NCI-H187 treated with DMSO at 0.1 percent for 48 hours (cell line): ENCODE measurements around the gene ABLIM1.

ENCODE experiments used
- DNase-seq: peaks from one replicate; lab custom pipeline; 2025; lab: John Stamatoyannopoulos, UW

The ABLIM1 gene

DNA sequence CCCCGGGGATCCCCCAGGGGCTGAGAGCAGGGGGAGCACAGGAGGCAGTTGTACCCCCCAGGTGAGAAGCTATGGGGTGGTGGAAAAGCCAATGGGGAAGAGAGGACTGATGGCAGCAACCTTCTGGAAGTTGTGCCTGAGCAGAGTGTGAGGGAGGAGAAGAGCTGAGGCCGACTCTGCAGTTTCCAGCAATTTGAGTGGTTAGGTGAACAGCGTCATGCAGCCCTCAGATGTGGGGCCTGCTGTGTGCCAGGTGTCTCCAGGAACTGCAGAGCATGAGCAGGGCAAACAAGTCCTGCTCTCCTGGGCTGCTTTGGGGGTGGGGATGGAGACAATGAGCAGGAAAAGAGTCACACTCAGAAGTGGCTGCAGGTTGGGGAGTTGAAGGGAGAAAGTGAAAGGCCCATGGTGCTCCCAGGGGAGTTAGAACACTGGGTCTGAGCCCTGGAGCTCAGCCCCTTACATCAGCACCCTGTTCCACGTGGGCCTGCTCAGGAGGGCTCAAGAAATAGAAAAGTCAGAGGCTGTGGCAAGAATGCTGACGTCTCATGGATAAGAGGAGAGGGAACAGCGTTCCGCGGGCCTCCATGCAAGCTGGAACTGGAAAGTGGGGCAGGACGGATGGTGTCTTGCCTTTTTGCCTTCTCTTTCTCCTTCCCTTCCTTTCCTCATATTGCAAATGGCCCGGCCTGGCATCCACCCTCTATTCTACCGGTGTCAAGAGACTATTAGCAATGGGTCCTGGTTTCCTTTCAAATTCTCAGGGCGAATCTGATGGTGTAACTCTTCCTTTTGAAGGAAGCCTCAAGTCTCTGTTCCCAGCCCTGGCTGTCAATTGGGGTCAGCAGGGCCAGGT, 249.7 kb downstream of the ABLIM1 start:
- DNase-seq: no peak

DNA sequence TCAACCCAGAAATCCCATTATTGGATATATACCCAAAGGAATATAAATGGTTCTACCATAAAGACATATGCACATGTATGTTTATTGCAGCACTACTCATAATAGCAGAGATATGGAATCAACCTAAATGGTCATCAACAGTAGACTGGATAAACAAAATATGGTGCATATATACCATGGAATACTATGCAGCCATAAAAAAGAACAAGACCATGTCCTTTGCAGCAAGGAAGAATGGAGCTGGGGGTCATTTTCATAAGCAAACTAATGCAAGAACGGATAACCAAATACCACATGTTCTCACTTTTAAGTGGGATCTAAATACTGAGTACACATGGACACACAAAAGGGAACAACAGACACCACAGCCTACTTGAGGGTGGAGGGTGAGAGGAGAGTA, 251.6 kb downstream of the ABLIM1 start:
- no peak for DNase-seq

DNA sequence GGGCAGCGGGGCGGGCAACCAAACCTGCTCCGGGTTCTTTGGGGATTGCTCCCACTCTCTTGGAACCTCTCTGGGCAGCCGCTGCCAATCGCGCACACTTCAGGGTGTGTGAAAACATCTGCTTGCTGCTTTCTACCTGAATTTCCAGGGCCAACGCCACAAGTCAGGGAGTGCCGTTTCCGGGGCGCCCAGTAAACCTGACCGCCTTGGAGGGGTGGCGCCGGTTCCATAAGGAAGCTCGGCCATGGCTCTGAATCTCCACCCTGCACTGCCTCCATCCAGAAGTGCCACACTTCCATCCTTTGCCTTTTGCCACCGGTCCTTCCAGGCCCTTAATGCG, 253.1 kb downstream of the ABLIM1 start:
- no peak for DNase-seq

- DNase-seq: no peak
Observed at GRCh38 chr10:114404171-114405010, 253.7 kb downstream of the ABLIM1 start, which contains the start of gene AFAP1L2. AFAP1L2 (minus strand) TSS chr10:114404502; CDS start chr10:114404455, 47 bp downstream.

DNA sequence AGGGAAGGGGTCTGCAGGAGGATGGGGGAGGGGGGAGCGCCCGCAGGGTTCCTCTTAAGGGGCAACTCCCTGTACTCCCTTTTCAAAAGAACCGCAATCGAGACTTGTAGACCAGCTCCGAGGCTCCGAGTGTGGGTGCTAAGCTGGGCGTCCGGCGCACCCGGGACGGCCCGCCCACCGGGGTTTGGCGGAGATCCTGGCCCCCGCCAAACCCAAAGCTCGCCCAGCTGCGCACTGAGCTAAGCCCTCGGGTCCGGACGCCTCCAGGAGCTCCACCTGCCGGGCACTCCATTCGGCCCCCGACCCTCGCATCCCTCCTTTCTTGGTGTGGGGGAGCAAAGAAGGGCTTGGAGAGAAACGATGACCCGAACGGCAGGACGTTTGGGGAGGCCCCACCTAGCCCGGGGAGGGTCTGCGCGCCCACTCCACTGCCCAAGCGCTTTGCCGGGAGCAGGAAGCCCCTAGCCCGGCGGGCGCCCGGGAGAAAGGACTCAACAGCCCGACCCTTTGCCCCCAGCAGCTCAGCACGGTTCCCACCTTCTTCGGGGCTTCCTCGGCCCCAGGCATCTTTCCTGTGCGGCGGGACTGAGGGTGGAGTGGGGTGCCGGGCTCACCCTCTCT, 254.4 kb downstream of the ABLIM1 start:
- no peak for DNase-seq

DNA sequence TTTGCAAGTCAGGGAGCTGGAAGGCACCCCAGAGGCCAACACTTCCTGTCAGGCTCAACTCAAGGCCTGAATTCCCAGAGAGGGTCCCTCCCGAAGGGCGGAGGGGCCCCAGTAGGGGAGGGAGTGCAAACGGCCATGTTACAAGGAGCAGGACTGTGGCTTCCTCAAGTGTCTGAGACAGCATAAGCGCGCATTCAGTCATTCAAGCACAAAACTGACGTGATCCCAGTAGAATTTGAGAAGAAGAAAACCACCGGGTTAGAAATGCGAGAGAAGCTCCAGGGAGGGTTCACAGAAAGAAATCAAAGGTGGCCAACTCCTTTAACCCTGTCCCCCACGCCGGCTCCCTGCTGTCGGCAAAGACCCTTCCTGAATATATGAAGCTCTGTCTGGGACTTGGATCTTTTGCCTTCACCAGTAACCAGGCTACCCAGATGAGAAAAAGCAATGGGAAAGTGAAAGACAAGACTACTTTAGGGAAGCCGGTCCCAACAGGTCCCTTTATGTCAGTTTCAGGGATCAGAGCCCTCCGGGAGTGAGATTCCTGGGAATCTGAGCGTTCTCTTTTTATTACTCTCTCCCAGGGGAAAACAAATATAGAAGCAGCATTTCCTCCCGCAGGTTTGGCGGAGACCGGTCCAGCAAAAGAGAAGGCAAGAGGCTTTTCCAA, 255.1 kb downstream of the ABLIM1 start:
- no peak for DNase-seq

GRCh38 chr10:114402233-114402632, 255.8 kb downstream of the ABLIM1 start:
- no peak for DNase-seq

DNA sequence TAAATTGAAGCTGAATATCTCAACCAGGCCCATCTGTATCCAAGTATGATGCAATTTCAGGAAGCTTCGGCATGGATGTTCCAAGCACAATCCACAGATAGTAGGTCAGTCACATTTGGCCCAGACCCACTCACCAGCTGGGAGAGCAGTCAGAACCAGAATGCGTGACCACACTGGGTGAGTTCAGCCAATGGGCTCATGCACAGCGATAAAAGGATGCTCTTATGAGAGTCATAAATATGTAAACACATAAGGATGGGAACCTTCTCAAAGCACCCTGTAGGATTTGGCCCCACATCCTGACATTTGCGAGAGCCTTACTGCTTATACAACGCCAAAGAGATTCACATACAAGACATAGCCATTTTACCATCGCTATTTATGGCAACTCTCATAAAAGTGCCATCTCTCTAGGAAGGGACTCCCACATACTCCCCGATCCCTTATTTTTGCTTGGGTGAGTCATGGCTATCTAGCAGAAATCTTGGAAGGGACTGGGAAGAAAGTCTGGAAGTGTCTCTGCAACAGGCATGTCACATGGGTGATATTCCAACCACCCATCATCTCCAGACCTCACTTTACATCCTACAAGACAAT, 256.8 kb downstream of the ABLIM1 start:
- no peak for DNase-seq

- no peak for DNase-seq
Observed at GRCh38 chr10:114400091-114400490, 258.0 kb downstream of the ABLIM1 start.

- no peak for DNase-seq
Observed at GRCh38 chr10:114399576-114399975, 258.5 kb downstream of the ABLIM1 start.

DNA sequence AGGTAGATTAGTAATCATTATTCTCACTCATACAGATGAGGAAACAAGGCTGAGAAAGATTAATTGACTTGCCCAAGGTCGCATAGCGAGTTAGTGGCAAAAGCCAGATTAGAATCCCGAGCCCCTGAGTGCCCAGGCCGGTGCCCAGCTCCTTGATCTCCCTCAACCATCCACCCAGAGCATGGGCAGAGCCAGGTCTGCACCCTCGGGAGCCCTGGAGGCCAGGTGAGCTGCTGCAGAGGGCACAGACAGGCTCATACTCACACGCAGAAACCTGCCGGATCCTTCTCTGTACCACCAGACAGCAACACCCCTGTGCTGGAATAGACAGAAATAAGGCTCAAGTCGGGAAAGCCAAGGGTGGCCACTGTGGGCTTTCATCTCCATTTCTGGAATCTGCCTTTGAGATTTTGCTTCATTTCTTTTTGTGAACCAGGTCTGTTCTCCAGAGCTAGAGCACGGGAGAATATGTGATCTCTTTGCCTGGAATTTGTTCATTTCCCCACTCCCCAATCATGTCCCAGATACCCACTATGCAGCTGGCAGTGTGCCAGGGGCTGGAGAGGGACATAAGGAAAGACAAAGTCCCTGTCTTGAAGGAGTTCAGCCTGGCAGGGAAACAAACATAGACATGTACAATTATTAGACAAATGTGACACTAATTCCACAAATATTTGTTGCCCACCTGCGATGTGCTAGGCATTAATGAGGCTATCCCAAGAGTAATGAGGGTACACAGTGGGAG, 259.3 kb downstream of the ABLIM1 start:
- no peak for DNase-seq

DNA sequence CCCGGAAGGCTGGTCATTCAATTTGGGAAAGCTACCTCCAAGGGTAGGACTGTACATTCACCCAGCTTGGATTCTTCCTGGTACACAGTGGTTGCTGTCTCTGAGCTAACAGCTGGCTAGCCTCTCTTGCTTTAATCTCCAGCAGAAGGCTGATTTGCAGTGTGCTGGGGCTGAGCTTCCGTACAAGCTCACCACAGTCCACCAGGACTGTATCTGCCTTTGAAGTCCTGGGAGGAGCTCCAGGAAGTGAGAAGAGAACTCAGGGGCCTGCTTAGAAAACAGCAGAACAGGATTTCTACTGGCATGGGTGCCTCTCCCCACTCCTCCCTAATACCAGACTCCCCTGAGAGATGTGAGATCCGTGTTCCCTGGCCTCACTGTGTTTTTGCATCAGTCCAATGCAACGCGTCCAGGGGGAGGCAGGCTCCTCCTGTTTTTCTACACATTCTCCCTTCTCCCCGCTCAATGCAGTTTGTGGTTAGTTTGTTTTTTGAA, 260.4 kb downstream of the ABLIM1 start:
- DNase-seq: no peak

GRCh38 chr10:114396464-114396863, 261.6 kb downstream of the ABLIM1 start:
- DNase-seq: no peak

GRCh38 chr10:114395366-114396022, 262.6 kb downstream of the ABLIM1 start:
- no peak for DNase-seq

DNA sequence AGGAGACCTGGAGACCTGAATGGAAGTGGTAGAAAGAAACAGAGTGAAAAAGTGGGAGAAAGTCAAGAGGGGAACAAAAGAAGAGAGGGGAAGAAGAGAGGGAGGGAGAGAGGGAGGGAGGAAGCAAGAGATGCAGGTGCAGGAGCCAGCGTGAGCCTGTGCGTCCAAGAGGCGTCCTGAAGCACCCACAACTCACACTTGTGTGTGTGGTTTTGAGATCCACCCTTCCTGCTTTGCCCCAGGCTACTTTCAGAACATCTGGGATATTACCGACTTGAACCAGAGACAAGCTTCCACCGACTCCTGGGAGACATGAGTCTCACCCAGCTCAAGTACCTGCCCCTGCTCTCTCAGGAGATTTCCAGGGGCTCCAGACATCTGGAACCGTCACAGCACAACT, 263.5 kb downstream of the ABLIM1 start:
- no peak for DNase-seq

GRCh38 chr10:114393886-114394285, 264.2 kb downstream of the ABLIM1 start:
- no peak for DNase-seq

DNA sequence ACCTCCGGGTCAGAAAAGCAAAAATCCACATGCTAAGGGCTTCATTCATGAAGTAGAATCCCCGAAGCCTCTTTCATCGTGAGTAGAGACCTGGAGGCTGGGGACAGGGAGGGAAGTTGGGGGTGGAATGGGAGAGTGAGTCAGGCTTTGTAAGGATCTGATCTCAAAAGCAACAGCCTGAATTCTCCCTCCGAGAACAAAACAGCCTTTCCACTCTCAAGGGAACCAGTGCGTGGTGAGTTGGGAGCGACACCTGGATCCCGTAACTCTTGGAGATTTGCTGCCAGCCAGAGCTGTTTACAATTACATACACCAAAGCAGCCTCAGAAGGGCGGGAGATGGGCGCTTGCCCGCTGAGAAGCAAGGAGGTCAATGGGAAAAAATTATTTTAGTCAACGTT, 264.6 kb downstream of the ABLIM1 start:
- no peak for DNase-seq

DNA sequence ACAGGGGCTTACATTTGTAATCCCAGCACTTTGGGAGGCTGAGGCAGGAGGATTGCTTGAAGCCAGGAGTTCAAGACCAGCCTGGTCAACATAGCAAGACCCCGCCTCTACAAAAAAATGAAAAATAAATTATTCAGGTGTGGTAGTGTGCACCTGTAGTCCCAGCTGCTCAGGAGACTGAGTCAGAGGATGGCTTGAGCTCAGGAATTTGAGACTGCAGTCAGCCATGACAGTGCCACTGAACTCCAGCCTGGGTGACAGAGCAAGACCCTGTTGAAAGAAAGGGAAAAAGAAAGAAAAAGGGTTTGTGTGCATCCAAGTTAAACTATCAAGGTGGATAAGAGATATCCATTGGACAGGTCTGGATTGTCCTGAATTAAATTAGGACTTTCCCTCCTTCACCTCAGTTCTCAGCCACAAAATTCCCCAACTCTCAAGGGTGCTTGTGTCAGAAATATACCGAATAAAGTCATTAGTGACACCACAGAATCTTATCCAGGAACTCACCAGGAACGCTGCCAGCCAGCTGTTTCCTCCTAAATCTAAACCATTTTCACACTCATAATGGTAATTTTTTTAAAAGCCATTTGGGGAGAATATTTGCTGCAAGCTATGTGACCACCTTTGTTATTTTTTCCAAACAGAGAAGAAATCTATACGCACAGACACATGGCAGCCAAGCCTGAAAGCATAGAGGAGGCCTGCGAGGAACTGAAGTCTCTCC, 265.8 kb downstream of the ABLIM1 start:
- no peak for DNase-seq

GRCh38 chr10:114391599-114391998, 266.5 kb downstream of the ABLIM1 start:
- no peak for DNase-seq

- no peak for DNase-seq
Observed at GRCh38 chr10:114389426-114389825, 268.6 kb downstream of the ABLIM1 start.
